Neural cell (in vitro differentiated cells): ENCODE results near the gene ADPRS. TPM values are rescaled to one million over a fixed set of nuclear protein-coding genes. Genes with fewer than 3 reads are reported as not detected.

ENCODE experiments used
- H2AFZ ChIP-seq: fragments of 200-600, 300-800 bp; sonication (generic), shearing (Covaris generic); 2 replicates; pipeline ENCODE4 v1.6.0; 2014; ENCODE audit warnings: low read depth, mild to moderate bottlenecking, antibody characterized with exemption, low read length, moderate library complexity
- H3F3A ChIP-seq: fragments of 200-600 bp; shearing (Covaris generic); 2 replicates; pipeline ENCODE4 v1.6.1; 2016; ENCODE audit warnings: mild to moderate bottlenecking, moderate library complexity, mixed read lengths, antibody characterized with exemption, low read length; ENCODE audit not compliant: insufficient read depth, poor library complexity, severe bottlenecking
- H3K27ac ChIP-seq: fragments of 200-600, 300-800 bp; sonication (generic), shearing (Covaris generic); 2 replicates; pipeline ENCODE4 v1.5.1; 2014; ENCODE audit warnings: mild to moderate bottlenecking, low read length, moderate library complexity
- H3K27me3 ChIP-seq: fragments of 300-800, 200-600 bp; sonication (generic), shearing (Covaris generic); 2 replicates; pipeline ENCODE4 v1.6.0; 2014; ENCODE audit warnings: mild to moderate bottlenecking, low read depth, low read length, moderate library complexity; ENCODE audit not compliant: insufficient read depth
- H3K36me3 ChIP-seq: fragments of 300-800, 200-600 bp; sonication (generic), shearing (Covaris generic); 2 replicates; pipeline ENCODE4 v1.5.1; 2014; ENCODE audit warnings: mild to moderate bottlenecking, antibody characterized with exemption, low read length, moderate library complexity; ENCODE audit not compliant: insufficient read depth
- H3K4me2 ChIP-seq: fragments of 300-800, 200-600 bp; sonication (generic), shearing (Covaris generic); 2 replicates; pipeline ENCODE4 v1.6.0; 2014; ENCODE audit warnings: mild to moderate bottlenecking, low read length
- H3K4me3 ChIP-seq: fragments of 300-800, 200-600 bp; sonication (generic), shearing (Covaris generic); 2 replicates; pipeline ENCODE4 v1.5.1; 2014; ENCODE audit warnings: mild to moderate bottlenecking, low read length, moderate library complexity
- H3K79me2 ChIP-seq: fragments of 200-600 bp; shearing (Covaris generic); replicated peaks from 2 replicates; pipeline ENCODE4 v1.6.0; 2014; ENCODE audit warnings: mild to moderate bottlenecking, low read length, moderate library complexity; ENCODE audit not compliant: insufficient read depth
- H3K9ac ChIP-seq: fragments of 300-800, 200-600 bp; sonication (generic), shearing (Covaris generic); 2 replicates; pipeline ENCODE4 v1.6.1; 2016; ENCODE audit warnings: mild to moderate bottlenecking, low read length, mixed read lengths
- H3K9me2 ChIP-seq: fragments of 200-600 bp; shearing (Covaris generic); 2 replicates; pipeline ENCODE4 v1.6.1; 2016; ENCODE audit warnings: mild to moderate bottlenecking, low read length, mixed read lengths; ENCODE audit not compliant: insufficient read depth
- H3K9me3 ChIP-seq: fragments of 200-600, 300-800 bp; sonication (generic), shearing (Covaris generic); 2 replicates; pipeline ENCODE4 v1.6.1; 2016; ENCODE audit warnings: mild to moderate bottlenecking, mixed run types, low read length, moderate library complexity, mixed read lengths
- H4K20me1 ChIP-seq: fragments of 200-600 bp; shearing (Covaris generic); 2 replicates; pipeline ENCODE4 v1.6.1; 2016; ENCODE audit warnings: mild to moderate bottlenecking, mixed run types; ENCODE audit not compliant: insufficient read depth
- CTCF ChIP-seq: fragments of 450-650 bp; IDR thresholded peaks from 2 replicates; pipeline ENCODE4 v1.5.1; 2014; ENCODE audit warnings: antibody characterized with exemption, mild to moderate bottlenecking, moderate library complexity; ENCODE audit not compliant: poor library complexity, severe bottlenecking
- EP300 ChIP-seq: fragments of 450-650 bp; conservative IDR thresholded peaks from 2 replicates; pipeline ENCODE4 v1.6.1; 2014; ENCODE audit warnings: antibody characterized with exemption, mild to moderate bottlenecking, moderate library complexity; ENCODE audit not compliant: poor library complexity, severe bottlenecking
- EZH2 ChIP-seq: fragments of 200-600, 300-800 bp; shearing (Covaris generic), sonication (generic); IDR thresholded peaks from 2 replicates; pipeline ENCODE4 v1.6.1; 2014; ENCODE audit warnings: antibody characterized with exemption, low read length, borderline replicate concordance, mild to moderate bottlenecking; ENCODE audit not compliant: insufficient read depth, poor library complexity, severe bottlenecking
- MXI1 ChIP-seq: fragments of 450-650 bp; conservative IDR thresholded peaks from 2 replicates; pipeline ENCODE4 v1.6.1; 2014; ENCODE audit warnings: antibody characterized with exemption, mild to moderate bottlenecking; ENCODE audit not compliant: poor library complexity, severe bottlenecking
- POLR2AphosphoS5 ChIP-seq: IDR thresholded peaks from 2 replicates; pipeline ENCODE4 v1.6.1; 2012
- RAD21 ChIP-seq: fragments of 450-650 bp; conservative IDR thresholded peaks from 2 replicates; pipeline ENCODE4 v1.6.1; 2014; ENCODE audit warnings: antibody characterized with exemption, mild to moderate bottlenecking, moderate library complexity
- REST ChIP-seq: IDR thresholded peaks from 2 replicates; pipeline ENCODE4 v1.6.1; 2012; ENCODE audit warnings: borderline replicate concordance
- SMC3 ChIP-seq: fragments of 450-650 bp; conservative IDR thresholded peaks from 2 replicates; pipeline ENCODE4 v1.6.1; 2014; ENCODE audit warnings: antibody characterized with exemption, mild to moderate bottlenecking, moderate library complexity; ENCODE audit not compliant: poor library complexity
- TAF1 ChIP-seq: IDR thresholded peaks from 2 replicates; pipeline ENCODE4 v1.6.1; 2012; ENCODE audit warnings: low read depth
- polyA plus RNA-seq: library from polyadenylated mRNA; depleted of rRNA; stranded (reverse); fragments of >200 nt; gene quantifications from 2 replicates; pipeline ENCODE4 v1.2.3, GENCODE V29; 2014

The ADPRS gene
- polyA plus RNA-seq, 1 donor from 2014 or later, result 66.7 TPM

- no peak overlapping the region for H3K4me2 ChIP-seq
- no peak overlapping the region for H3K27ac ChIP-seq
- H3K36me3 ChIP-seq, result no peaks in the 10 kb centered on the region
- TF ChIP-seq EP300, result no peak
- TF ChIP-seq MXI1, result no peak
- no peak for TF ChIP-seq TAF1
- no peak for TF ChIP-seq SMC3
- no peak for TF ChIP-seq EZH2
- no peak for TF ChIP-seq CTCF
- TF ChIP-seq RAD21, result no peak
- no peak for TF ChIP-seq REST
- TF ChIP-seq POLR2AphosphoS5, result no peak
- no peaks in the 10 kb centered on the region for H3K9me3 ChIP-seq
- H3K9me2 ChIP-seq, result no peaks in the 10 kb centered on the region
- no peaks in the 10 kb centered on the region for H3K27me3 ChIP-seq
- H2AFZ ChIP-seq, result no peak overlapping the region
- no peaks in the 10 kb centered on the region for H3K79me2 ChIP-seq
- H3K9ac ChIP-seq, result no peak overlapping the region
- H3F3A ChIP-seq, result no peaks in the 10 kb centered on the region
- H3K4me3 ChIP-seq, result no peak overlapping the region
- no peaks in the 10 kb centered on the region for H4K20me1 ChIP-seq
Observed at GRCh38 chr1:36107394-36107793, 18.7 kb downstream of the ADPRS start.

GRCh38 chr1:36108314-36108713 is 19.6 kb downstream of the ADPRS start:
- no peaks in the 10 kb centered on the region for H4K20me1 ChIP-seq
- H3K4me2 ChIP-seq, result no peak overlapping the region
- H2AFZ ChIP-seq, result no peak overlapping the region
- no peak overlapping the region for H3K4me3 ChIP-seq
- no peak overlapping the region for H3K9ac ChIP-seq
- H3K9me2 ChIP-seq, result no peaks in the 10 kb centered on the region
- H3K79me2 ChIP-seq, result no peaks in the 10 kb centered on the region
- H3K27me3 ChIP-seq, result no peaks in the 10 kb centered on the region
- no peaks in the 10 kb centered on the region for H3K9me3 ChIP-seq
- no peaks in the 10 kb centered on the region for H3K36me3 ChIP-seq
- H3F3A ChIP-seq, result no peaks in the 10 kb centered on the region
- no peak overlapping the region for H3K27ac ChIP-seq
- TF ChIP-seq EP300, result no peak
- no peak for TF ChIP-seq POLR2AphosphoS5
- no peak for TF ChIP-seq MXI1
- TF ChIP-seq EZH2, result no peak
- TF ChIP-seq REST, result no peak
- TF ChIP-seq CTCF, result no peak
- TF ChIP-seq TAF1, result no peak
- no peak for TF ChIP-seq RAD21
- no peak for TF ChIP-seq SMC3
